SK-N-SH (cell line): ENCODE measurements around the gene STX1A.
"Not testable (repeated sequence)": the region's sequence is repeated elsewhere in the genome, so short reads cannot be mapped to it uniquely, and the experiment has no call there.

Source experiments
- POLR2AphosphoS5 ChIP-seq: IDR thresholded peaks from 2 replicates; pipeline ENCODE4 v1.6.1; 2012; ENCODE audit warnings: low read depth, low read length
- SIN3A ChIP-seq: IDR thresholded peaks from 2 replicates; pipeline ENCODE4 v1.6.1; 2012; ENCODE audit warnings: low read depth, mild to moderate bottlenecking, low read length, moderate library complexity, borderline replicate concordance
- TF ChIP-seq, protein P1 (sequence below): IDR thresholded peaks from 2 replicates; pipeline ENCODE4 v1.6.1; 2012; ENCODE audit warnings: mild to moderate bottlenecking, low read depth, low read length, moderate library complexity
- TF ChIP-seq, protein P2 (sequence below): fragments of 200-600 bp; sonication (generic); IDR thresholded peaks from 2 replicates; pipeline ENCODE4 v1.6.1; 2017; ENCODE audit warnings: antibody characterized with exemption, mild to moderate bottlenecking, moderate library complexity

GRCh38 chr7:73720443-73720842 lies 974 bp upstream of the STX1A start:
- not testable (repeated sequence) for TF ChIP-seq SIN3A, POLR2AphosphoS5
- TF ChIP-seq, protein P1, sequence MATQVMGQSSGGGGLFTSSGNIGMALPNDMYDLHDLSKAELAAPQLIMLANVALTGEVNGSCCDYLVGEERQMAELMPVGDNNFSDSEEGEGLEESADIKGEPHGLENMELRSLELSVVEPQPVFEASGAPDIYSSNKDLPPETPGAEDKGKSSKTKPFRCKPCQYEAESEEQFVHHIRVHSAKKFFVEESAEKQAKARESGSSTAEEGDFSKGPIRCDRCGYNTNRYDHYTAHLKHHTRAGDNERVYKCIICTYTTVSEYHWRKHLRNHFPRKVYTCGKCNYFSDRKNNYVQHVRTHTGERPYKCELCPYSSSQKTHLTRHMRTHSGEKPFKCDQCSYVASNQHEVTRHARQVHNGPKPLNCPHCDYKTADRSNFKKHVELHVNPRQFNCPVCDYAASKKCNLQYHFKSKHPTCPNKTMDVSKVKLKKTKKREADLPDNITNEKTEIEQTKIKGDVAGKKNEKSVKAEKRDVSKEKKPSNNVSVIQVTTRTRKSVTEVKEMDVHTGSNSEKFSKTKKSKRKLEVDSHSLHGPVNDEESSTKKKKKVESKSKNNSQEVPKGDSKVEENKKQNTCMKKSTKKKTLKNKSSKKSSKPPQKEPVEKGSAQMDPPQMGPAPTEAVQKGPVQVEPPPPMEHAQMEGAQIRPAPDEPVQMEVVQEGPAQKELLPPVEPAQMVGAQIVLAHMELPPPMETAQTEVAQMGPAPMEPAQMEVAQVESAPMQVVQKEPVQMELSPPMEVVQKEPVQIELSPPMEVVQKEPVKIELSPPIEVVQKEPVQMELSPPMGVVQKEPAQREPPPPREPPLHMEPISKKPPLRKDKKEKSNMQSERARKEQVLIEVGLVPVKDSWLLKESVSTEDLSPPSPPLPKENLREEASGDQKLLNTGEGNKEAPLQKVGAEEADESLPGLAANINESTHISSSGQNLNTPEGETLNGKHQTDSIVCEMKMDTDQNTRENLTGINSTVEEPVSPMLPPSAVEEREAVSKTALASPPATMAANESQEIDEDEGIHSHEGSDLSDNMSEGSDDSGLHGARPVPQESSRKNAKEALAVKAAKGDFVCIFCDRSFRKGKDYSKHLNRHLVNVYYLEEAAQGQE: not testable (repeated sequence)
- TF ChIP-seq, protein P2, sequence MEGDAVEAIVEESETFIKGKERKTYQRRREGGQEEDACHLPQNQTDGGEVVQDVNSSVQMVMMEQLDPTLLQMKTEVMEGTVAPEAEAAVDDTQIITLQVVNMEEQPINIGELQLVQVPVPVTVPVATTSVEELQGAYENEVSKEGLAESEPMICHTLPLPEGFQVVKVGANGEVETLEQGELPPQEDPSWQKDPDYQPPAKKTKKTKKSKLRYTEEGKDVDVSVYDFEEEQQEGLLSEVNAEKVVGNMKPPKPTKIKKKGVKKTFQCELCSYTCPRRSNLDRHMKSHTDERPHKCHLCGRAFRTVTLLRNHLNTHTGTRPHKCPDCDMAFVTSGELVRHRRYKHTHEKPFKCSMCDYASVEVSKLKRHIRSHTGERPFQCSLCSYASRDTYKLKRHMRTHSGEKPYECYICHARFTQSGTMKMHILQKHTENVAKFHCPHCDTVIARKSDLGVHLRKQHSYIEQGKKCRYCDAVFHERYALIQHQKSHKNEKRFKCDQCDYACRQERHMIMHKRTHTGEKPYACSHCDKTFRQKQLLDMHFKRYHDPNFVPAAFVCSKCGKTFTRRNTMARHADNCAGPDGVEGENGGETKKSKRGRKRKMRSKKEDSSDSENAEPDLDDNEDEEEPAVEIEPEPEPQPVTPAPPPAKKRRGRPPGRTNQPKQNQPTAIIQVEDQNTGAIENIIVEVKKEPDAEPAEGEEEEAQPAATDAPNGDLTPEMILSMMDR: not testable (repeated sequence)
